ENCODE results near the gene LRRC15.

Gene LRRC15

GRCh38 chr3:194369522-194370279 lies at the start of gene LRRC15:
LRRC15 (minus strand) TSS chr3:194369743; CDS start chr3:194361043, 8,700 bp downstream.
- DNase-seq (ENCODE audit: low read depth in 2 of 2), result no peak

- no peak for DNase-seq (ENCODE audit: low read depth in 2 of 2)
Measured at GRCh38 chr3:194418671-194419070, 49.1 kb upstream of the LRRC15 start.

GRCh38 chr3:194407423-194407822 lies 37.9 kb upstream of the LRRC15 start:
- no peak for DNase-seq (ENCODE audit: low read depth in 2 of 2)

- no peak for DNase-seq (ENCODE audit: low read depth in 2 of 2)
Measured at GRCh38 chr3:194405766-194406165, 36.2 kb upstream of the LRRC15 start.

DNA sequence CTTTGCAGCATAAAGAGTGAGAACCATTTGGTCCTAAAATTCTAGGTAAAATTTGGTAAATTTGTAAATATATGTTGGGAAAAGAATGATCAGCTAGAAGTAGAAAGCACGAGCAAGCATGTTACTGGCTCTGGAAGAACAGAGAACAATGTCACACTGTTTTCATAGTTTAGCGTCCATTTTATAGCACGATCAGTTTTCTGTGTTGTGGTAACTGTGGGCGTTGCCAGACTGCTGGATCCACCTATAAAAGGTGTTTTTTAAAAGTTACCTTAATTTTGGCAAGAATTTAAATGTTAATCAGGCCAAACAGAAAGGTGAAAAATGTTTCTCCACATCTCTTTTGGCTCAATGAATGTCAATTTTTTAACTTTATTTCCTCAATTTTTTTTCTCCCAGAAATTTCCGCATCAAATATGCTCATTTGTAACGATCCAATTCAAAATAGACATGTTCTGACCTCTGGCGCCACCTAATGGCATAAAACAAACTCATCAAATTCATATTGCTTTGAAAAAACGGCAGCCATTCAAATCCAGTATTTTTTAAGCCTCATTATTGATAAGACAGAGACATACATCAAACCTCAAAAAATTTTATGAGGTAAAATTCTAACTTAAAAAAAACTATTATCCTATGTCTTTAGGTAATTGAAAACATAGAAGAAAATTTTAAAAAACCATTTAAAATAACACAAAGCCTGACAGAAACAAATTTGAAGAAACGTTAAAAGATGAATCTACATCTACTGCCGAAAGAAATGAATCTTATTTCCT lies 35.0 kb upstream of the LRRC15 start:
- no peak for DNase-seq (ENCODE audit: low read depth in 2 of 2)

DNA sequence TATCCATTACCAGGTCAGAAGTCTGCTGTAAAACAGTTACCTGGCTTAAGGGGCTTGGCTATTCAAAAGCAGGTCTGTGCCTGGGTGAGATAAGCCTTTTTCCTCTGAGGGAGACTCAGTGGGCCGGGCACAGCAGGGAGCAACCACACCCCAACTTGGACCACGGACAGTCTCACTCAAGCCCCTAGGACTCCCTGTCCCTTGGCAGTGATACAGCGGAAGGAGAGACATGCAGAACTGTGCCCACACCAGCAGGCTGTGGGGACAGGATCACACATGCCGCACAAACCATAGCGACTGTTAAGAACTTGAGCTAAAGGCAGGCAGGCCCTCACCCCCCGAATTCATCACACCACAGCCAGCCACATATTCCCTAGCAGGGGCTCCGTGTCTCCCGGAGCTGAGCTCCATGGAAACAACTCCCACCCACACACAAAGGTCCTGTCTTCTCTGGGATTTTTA lies 32.4 kb upstream of the LRRC15 start:
- no peak for DNase-seq (ENCODE audit: low read depth in 2 of 2)

DNA sequence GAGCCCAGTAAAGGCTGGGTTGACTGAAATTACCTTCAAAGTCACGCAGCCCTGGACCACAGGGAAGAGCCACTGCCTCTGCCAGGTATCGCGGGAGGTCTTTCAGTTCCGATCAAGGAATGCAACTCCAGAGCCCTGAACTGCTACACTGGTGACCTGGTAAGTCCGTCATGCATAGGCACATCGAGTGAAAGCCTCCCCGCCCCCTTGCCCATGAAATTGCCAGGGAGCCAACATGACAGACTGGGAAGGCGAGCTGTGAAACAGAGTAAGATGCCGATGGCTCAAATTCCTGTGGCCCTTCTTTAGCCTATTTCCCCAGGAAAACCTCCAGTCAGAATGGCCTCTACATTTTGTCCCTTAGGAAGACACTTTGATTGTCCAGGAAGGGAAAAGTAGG lies 31.8 kb upstream of the LRRC15 start:
- no peak for DNase-seq (ENCODE audit: low read depth in 2 of 2)

DNA sequence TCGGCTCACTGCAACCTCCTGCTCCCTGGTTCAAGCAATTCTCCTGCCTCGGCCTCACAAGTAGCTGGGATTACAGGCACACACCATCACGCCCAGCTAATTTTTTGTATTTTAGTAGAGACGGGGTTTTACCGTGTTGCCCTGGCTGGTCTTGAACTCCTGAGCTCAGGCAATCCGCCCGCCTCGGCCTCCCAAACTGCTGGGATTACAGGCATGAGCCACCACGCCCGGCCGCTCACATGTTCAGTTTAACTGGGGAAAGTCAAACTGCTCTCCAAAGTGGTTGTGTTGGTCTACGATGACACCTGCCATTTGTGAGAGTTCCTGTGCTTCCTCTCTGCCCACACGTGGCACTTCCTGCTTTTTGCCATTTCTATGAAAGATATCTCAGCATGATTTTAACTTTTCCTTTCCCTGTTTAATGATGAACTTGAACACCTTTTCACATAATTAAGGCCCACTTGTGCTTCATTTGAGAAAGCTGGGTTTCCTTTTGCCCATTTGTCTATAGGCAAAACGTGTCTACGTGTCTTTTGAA lies 30.4 kb upstream of the LRRC15 start:
- no peak for DNase-seq (ENCODE audit: low read depth in 2 of 2)

DNA sequence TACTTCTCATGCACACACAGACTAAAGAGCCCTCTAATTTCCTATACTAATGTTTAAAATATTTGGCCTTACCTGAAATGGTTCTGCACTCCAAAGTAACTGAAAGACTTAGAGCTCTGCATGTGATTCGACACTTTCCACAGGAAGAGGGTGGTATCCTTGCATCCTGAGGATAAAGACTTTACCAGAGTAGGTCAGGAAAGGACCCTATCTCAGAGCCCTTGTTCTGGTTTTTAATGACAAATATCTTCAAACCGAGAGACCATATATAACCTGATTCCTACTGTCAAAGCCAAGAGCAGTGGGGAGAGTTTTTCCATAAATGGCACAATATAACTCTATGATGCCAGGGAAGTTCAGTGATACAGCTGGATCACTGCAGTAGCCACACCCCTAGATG lies 29.6 kb upstream of the LRRC15 start, which contains the start of gene GP5:
TSS of gene GP5 (minus strand) at position 101 of the 400 bp plus-strand sequence. CDS start 984 bp downstream, outside the sequence.
- DNase-seq (ENCODE audit: low read depth in 2 of 2), result no peak

DNA sequence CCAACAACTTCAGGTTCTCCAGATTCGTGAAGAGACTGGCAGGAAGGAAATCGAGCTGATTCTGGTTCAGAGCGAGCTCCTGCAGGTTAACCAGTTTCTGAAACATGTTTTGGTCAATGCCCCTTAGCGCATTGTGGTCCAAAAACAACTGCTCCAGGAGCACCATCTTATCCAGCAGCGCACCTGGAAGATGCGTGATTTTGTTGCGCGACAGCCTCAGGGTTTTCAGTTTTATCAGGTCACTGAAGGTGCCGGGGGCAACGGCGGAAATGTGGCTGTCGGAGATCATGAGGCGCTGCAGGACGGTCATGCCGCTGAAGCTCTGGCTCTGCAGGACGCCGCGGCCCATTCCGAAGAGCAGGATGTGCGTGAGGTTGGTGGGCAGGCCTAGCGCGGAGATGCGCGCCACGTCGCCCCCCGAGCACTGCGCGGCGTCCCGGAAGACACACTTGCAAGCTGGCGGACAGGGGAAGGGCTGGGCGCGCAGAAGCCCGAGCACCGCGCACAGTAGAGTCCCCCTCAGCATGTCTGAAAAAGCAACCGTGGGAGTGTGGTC lies 28.3 kb upstream of the LRRC15 start:
- peak in 1 of 2 donors; percentile 6 for DNase-seq (ENCODE audit: low read depth in 2 of 2)

DNA sequence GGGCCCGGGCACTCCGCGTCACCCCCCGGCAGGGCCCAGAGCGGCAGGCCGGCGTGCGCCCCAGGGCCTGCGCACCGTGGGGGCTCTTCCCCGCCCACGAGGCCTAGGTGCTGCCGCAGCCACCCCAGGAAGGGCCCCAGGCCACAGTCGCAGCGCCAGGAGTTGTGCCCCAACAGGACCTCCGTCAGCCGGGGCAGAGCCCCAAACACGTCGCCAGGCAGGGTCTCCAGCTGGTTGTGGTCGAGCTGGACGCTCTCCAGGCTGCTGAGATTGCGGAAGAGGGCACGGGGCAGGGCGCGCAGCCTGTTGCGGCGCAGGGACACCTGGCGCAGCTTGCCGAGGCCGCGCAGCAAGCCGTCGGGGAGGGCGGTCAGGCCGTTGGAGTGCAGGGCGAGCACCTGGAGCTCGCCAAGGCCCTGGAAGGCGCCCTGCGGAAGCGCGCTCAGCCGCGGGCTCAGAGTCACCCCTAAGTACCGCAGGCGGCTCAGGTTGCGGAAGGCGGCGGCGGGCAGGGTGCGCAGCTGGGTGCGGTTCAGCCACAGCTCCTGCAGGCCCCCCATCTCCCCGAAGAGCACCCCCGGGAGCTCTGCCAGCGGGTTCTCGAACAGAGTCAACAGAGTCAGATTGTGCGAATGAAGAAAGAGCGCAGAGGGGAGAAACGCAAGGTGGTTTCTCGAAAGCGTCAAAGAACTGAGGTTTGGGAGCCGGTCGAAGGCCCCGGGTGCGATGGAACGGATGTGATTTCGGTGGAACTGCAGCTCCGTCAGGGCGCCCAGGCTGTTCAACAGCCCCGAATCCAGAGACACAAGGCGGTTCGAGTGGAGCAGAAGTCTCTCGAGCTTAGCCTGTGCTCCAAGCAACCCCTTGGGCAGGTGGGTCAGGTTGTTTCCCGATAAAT lies 27.6 kb upstream of the LRRC15 start:
- no peak for DNase-seq (ENCODE audit: low read depth in 2 of 2)

GRCh38 chr3:194396539-194396858 lies 27.0 kb upstream of the LRRC15 start:
- DNase-seq (ENCODE audit: low read depth in 2 of 2), result no peak

GRCh38 chr3:194395778-194396538 lies 26.4 kb upstream of the LRRC15 start:
- DNase-seq (ENCODE audit: low read depth in 2 of 2), result peak in 1 of 2 donors; percentile 21

DNA sequence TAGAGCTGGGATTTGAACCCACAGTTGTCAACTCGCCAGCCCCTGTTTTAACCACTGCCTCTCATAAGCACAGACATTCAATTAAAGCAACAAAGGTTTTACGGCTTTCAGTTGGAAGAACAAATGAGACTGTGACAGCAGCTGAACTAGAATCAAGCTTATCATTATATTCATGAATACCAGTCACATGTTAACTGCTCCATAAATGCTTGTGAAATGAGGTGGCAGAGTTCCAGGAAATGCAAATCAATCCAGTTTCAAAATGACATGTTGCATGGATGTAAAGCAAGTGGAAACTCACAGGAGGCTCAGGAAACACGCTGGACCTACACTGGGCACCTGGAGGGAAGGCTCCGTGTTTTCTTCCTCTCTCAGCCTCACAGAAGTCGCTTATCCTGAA lies 25.7 kb upstream of the LRRC15 start:
- DNase-seq (ENCODE audit: low read depth in 2 of 2), result no peak

DNA sequence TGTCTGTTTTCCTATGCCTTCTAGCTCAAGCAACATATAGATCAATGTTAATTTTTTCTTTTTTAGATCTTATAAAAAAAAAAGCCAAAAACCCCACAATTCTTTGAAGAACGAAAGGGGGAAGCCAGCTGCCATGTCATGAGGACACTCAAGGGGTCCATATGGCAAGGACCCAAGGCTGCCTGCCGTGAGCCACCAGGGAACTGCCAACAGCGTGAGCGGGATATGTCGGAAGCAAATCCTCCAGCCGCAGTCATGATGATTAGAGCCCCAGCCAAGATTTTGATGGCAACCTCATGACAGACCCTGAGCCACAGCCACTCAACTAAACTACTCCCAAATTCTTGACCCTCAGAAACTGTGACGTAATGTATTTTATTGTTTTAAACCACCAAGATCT lies 23.0 kb upstream of the LRRC15 start:
- DNase-seq (ENCODE audit: low read depth in 2 of 2), result no peak

GRCh38 chr3:194390835-194391234 lies 21.3 kb upstream of the LRRC15 start:
- no peak for DNase-seq (ENCODE audit: low read depth in 2 of 2)

DNA sequence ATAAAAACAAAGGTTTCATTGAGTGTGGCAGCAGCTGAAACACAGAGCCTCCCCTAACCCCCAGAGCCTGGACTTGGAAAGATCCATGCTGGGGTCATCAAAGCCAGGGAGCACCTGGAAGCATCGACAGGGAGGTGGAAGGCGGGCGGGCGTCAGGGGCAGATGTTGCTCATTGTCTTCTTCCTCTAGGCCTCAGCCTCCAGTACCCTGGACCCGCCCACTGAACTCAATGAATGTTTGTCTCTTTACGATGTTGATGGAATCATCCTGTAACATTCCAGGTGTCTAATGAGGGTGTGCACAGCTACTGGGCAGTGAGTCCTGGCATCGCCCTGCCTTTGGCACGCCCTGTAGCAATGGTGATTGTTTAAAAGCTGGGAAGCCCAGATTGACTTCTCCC lies 19.7 kb upstream of the LRRC15 start:
- no peak for DNase-seq (ENCODE audit: low read depth in 2 of 2)

- no peak for DNase-seq (ENCODE audit: low read depth in 2 of 2)
Measured at GRCh38 chr3:194387926-194388418, 18.4 kb upstream of the LRRC15 start.

GRCh38 chr3:194387276-194387675 lies 17.7 kb upstream of the LRRC15 start:
- no peak for DNase-seq (ENCODE audit: low read depth in 2 of 2)

DNA sequence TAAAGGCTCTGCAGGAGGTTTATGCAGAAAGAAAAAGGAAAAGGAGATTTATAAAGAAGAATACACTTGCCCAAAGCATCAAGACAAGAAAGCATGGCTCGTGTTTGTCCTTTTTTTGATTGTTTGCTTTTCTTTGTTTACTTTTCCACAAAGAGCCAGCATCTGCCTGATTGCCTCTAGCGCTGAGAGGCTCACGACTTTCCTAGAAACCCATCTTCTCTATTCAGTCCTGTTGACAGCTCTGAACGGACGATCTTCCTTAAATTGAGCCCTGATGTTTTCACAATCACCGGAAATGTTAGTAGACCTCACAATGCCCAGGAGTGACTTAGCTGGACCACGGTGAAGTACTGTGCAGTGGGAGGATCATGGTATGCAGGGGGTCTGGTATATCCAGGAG lies 17.1 kb upstream of the LRRC15 start:
- DNase-seq (ENCODE audit: low read depth in 2 of 2), result no peak

DNA sequence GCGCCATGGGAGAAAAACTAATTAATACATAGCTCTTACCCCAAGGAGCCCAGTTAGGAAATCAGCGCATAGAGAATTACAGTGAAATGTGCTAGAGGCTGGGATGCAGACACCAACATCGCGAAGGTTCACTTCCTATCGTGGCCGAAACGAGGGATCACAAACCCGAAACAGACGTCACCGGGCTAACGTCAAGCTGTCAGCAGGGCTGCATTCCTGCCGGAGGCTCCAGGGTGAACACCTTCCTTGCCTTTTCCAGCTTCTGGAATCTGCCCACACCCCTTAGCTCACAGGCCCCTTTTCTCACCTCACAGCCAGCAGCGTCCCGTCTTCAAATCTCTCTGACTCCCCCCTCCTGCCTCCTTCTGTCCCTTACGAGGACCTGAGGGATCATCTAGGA lies 16.5 kb upstream of the LRRC15 start:
- no peak for DNase-seq (ENCODE audit: low read depth in 2 of 2)

Measured in stimulated activated CD8-positive, alpha-beta memory T cell treated with anti-CD3 and anti-CD28 coated beads, Interleukin-7, amount 100 ng/mL, for 1 hour (primary cell).